PC-9 (cell line): ENCODE results near the gene GABRP. TPM values are rescaled to one million over a fixed set of nuclear protein-coding genes. Genes with fewer than 3 reads are reported as not detected.
A peak's percentile ranks its signal among the peaks of the same experiment; 100 is the strongest.
"Not testable (repeated sequence)": the region's sequence is repeated elsewhere in the genome, so short reads cannot be mapped to it uniquely, and the experiment has no call there.

ENCODE experiments used
- BruUV-seq: library from RNA; stranded (reverse); fragments of 400-500 nt; replicated peaks from 2 replicates; lab custom pipeline; 2021; lab: Mats Ljungman, UMichigan
- CTCF ChIA-PET: fragments of 300-600 bp; sonication (Branson Sonifier 250); formaldehyde crosslinking; loops from one replicate; lab custom pipeline; 2022; ENCODE audit warnings: antibody characterized with exemption; lab: Charles Lee
- POLR2A ChIA-PET: fragments of 300-600 bp; sonication (Branson Sonifier 250); formaldehyde crosslinking; loops from one replicate; lab custom pipeline; 2022; ENCODE audit warnings: antibody characterized with exemption; ENCODE audit not compliant: unreplicated experiment; lab: Charles Lee
- DNase-seq, 2 experiments: peaks; one replicate each; pipeline versions ENCODE4 v3.0.0 to v3.0.0-alpha.2; 2015 to 2022; ENCODE audit warnings: mixed read lengths in 1 of 2
- H2AFZ ChIP-seq: fragments of 200-600 bp; sonication (generic); 2 replicates; pipeline ENCODE4 v1.8.1; 2017; ENCODE audit warnings: antibody characterized with exemption
- H3F3A ChIP-seq: fragments of 200-600 bp; sonication (generic); 2 replicates; pipeline ENCODE4 v1.8.1; 2017; ENCODE audit warnings: antibody characterized with exemption, mild to moderate bottlenecking, low read depth; ENCODE audit not compliant: insufficient read depth
- H3K27ac ChIP-seq: fragments of 200-600 bp; sonication (generic); 2 replicates; pipeline ENCODE4 v1.6.1; 2016; ENCODE audit warnings: mixed run types
- H3K27me3 ChIP-seq: fragments of 200-600 bp; sonication (generic); 2 replicates; pipeline ENCODE4 v1.6.1; 2016; ENCODE audit warnings: low read depth, mixed run types; ENCODE audit not compliant: insufficient read depth
- H3K36me3 ChIP-seq: fragments of 200-600 bp; sonication (generic); 2 replicates; pipeline ENCODE4 v1.6.1; 2016; ENCODE audit warnings: low read depth, mixed run types
- H3K4me1 ChIP-seq: fragments of 200-600 bp; sonication (generic); replicated peaks from 2 replicates; pipeline ENCODE4 v1.6.1; 2016; ENCODE audit warnings: mixed run types; ENCODE audit not compliant: insufficient read depth
- H3K4me2 ChIP-seq: fragments of 200-600 bp; sonication (generic); 2 replicates; pipeline ENCODE4 v1.6.1; 2017; ENCODE audit warnings: mixed run types
- H3K4me3 ChIP-seq: fragments of 200-600 bp; sonication (generic); 2 replicates; pipeline ENCODE4 v1.6.1; 2016; ENCODE audit warnings: mixed run types
- H3K79me2 ChIP-seq: fragments of 200-600 bp; sonication (generic); 2 replicates; pipeline ENCODE4 v1.6.1; 2017; ENCODE audit warnings: low read depth, mixed run types
- H3K9me2 ChIP-seq: fragments of 200-600 bp; sonication (generic); 2 replicates; pipeline ENCODE4 v1.8.1; 2017; ENCODE audit warnings: mild to moderate bottlenecking; ENCODE audit not compliant: insufficient read depth
- H3K9me3 ChIP-seq: fragments of 200-600 bp; sonication (generic); 2 replicates; pipeline ENCODE4 v1.8.1; 2016; ENCODE audit warnings: low read depth; ENCODE audit not compliant: insufficient read depth
- H4K20me1 ChIP-seq: fragments of 200-600 bp; sonication (generic); 2 replicates; pipeline ENCODE4 v1.8.1; 2017; ENCODE audit not compliant: insufficient read depth
- CTCF ChIP-seq: fragments of 200-600 bp; sonication (generic); conservative IDR thresholded peaks from 2 replicates; pipeline ENCODE4 v1.6.1; 2017; ENCODE audit warnings: mixed run types, antibody characterized with exemption, mild to moderate bottlenecking, moderate library complexity
- EZH2 ChIP-seq: fragments of 200-600 bp; sonication (generic); IDR thresholded peaks from 2 replicates; pipeline ENCODE4 v1.8.0; 2017; ENCODE audit warnings: antibody characterized with exemption, low read depth
- intact Hi-C: fragments of 100-400 bp; cut with micrococcal nuclease; formaldehyde crosslinking; loops from one replicate; pipeline ENCODE4 v1.10.0; 2022; ENCODE audit not compliant: unreplicated experiment
- total RNA-seq: library from RNA; stranded (reverse); gene quantifications from 2 replicates; pipeline ENCODE4 v1.2.3, GENCODE V29; 2021

GABRP gene
- total RNA-seq, 1 experiment from 2014 or later, result 2.1 TPM

GRCh38 chr5:170826117-170826516 is 42.6 kb downstream of the GABRP start:
- H3K4me2 ChIP-seq, result no peak overlapping the region
- intact Hi-C loops, result no loop called here
- H3K4me3 ChIP-seq, result no peak overlapping the region
- TF ChIP-seq CTCF, result no peak
- TF ChIP-seq EZH2, result no peak
- H3K27ac ChIP-seq, result no peak overlapping the region
- no peaks in the 10 kb centered on the region for H3K36me3 ChIP-seq
- no peaks in the 10 kb centered on the region for H3K27me3 ChIP-seq
- ChIA-PET CTCF (no interaction called here), POLR2A (no interaction called here)
- BruUV-seq, result no TSS peak
- no peak for DNase-seq
- no peaks in the 10 kb centered on the region for H4K20me1 ChIP-seq
- no peaks in the 10 kb centered on the region for H3K9me3 ChIP-seq
- no peaks in the 10 kb centered on the region for H3F3A ChIP-seq
- H3K79me2 ChIP-seq, result no peaks in the 10 kb centered on the region
- H3K9me2 ChIP-seq, result no peaks in the 10 kb centered on the region
- 0 out of 2 replicates have a peak, but pooled peaks cover 4% of the 10 kb centered on the region for H3K4me1 ChIP-seq
- no peak overlapping the region for H2AFZ ChIP-seq

GRCh38 chr5:170832241-170832640 is 48.7 kb downstream of the GABRP start:
- no peak for DNase-seq
- Histone ChIP-seq H3K9me2 (no peaks in the 10 kb centered on the region), H3K36me3 (no peaks in the 10 kb centered on the region), H4K20me1 (no peaks in the 10 kb centered on the region), H3K27ac (no peak overlapping the region), H3K4me1 (peaks cover 25% of the 10 kb centered on the region), H3K4me2 (no peak overlapping the region), H3K4me3 (no peak overlapping the region), H3K79me2 (no peaks in the 10 kb centered on the region), H3F3A (peaks cover 17% of the 10 kb centered on the region), H3K9me3 (no peaks in the 10 kb centered on the region), H3K27me3 (no peaks in the 10 kb centered on the region), H2AFZ (no peak overlapping the region)
- TF ChIP-seq EZH2 (no peak), CTCF (no peak)
- POLR2A ChIA-PET, result no interaction called here
- no TSS peak for BruUV-seq
- CTCF ChIA-PET, result interaction anchor here (0.6 to 0.7 kb wide), 2 partner anchors 12 to 22 kb away, joined by 3 read pairs; no protein-coding TSS in a partner anchor
- intact Hi-C loops, result no loop called here

GRCh38 chr5:170833981-170834380 is 50.5 kb downstream of the GABRP start:
- intact Hi-C loops, POLR2A ChIA-PET, H3K27ac ChIP-seq, H3K9me2 ChIP-seq, CTCF ChIA-PET, H4K20me1 ChIP-seq, H3K27me3 ChIP-seq, H3K9me3 ChIP-seq, H2AFZ ChIP-seq, H3K4me3 ChIP-seq, H3K36me3 ChIP-seq, BruUV-seq, H3K79me2 ChIP-seq, H3K4me2 ChIP-seq, DNase-seq: not testable (repeated sequence)
- Histone ChIP-seq H3F3A (peaks cover 17% of the 10 kb centered on the region), H3K4me1 (peaks cover 27% of the 10 kb centered on the region)

- Histone ChIP-seq H3K27me3 (no peaks in the 10 kb centered on the region), H3K79me2 (no peaks in the 10 kb centered on the region), H3F3A (peaks cover 17% of the 10 kb centered on the region), H3K9me3 (no peaks in the 10 kb centered on the region), H3K27ac (peak overlapping the region; percentile 53), H3K9me2 (no peaks in the 10 kb centered on the region), H4K20me1 (no peaks in the 10 kb centered on the region), H3K4me2 (peak overlapping the region; percentile 49), H2AFZ (no peak overlapping the region), H3K4me3 (peak overlapping the region; percentile 1; the same call in 1 of the 2 replicates), H3K4me1 (peaks cover 27% of the 10 kb centered on the region), H3K36me3 (no peaks in the 10 kb centered on the region)
- ChIA-PET CTCF (no interaction called here), POLR2A (interaction anchor here (0.6 kb wide), 1 partner anchor 9 kb away, joined by 5 read pairs; no protein-coding TSS in a partner anchor)
- peak in 1 of 2 experiments; percentile 85 for DNase-seq
- TF ChIP-seq CTCF (no peak), EZH2 (no peak)
- BruUV-seq, result no TSS peak
- intact Hi-C loops, result no loop called here
These were observed 52.7 kb downstream of the GABRP start for GRCh38 chr5:170836226-170836625.
